Endothelial cell of coronary artery (primary cell): ENCODE data around the gene TRIM9. TPM values are rescaled to one million over a fixed set of nuclear protein-coding genes. Genes with fewer than 3 reads are reported as not detected.

Experiments
- total RNA-seq: library from RNA; depleted of rRNA; stranded (reverse); fragments of >200 nt; gene quantifications from 2 replicates; pipeline ENCODE4 v1.2.3, GENCODE V29; 2014

The TRIM9 gene
- total RNA-seq = under 0.01 TPM in 1 of 2 replicates, not detected in the other

DNA sequence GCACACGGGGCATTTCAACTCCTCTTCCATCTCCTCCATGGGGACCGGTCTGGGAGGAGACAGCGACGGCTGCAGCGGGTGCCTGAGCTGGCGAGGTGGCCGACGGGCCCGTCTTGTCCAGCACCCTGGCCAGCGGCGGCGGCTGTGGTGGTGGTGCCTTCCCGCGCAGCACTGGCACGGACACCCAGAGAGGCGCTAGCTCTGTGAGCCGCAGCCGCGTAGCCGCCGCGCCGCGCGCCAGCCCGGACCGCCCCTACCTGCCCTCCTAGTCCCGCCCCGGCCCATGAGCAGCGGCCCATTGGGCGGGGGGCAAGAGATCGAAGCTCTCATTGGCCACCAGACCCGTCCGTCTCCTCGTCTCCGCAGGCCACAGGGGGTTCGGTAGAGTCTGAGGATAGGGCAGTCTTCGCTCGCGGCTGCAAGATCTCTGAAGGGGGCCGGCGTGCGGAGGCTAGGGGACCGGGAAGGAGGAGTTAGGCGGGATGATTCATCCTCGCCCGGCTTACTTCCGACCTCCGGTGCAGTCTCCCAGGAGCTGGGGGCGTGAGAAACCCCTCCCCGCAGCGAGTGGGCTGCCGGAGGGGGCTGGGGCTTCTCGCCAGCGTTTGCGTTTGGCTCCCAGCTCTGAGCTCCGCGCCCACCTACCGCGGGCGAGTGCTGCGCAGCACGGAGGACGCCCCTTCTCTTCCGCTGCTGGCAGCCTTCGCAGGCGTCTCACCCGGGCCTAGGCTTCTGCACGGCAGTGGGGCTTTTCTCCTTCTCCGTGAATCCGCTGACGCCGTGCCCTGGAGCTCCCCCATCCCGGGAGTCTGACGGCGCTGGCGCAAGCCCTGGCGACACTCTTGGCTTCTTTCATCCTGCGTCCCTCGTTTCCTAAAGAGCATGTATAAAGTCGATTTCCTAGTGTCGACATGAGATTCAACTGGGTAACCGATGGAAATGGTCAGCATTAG, at the start of gene TRIM9:
Gene TRIM9, minus strand, starts transcription at position 205 of the 953 bp plus-strand sequence. Its CDS starts 166 bp downstream, at position 39.

DNA sequence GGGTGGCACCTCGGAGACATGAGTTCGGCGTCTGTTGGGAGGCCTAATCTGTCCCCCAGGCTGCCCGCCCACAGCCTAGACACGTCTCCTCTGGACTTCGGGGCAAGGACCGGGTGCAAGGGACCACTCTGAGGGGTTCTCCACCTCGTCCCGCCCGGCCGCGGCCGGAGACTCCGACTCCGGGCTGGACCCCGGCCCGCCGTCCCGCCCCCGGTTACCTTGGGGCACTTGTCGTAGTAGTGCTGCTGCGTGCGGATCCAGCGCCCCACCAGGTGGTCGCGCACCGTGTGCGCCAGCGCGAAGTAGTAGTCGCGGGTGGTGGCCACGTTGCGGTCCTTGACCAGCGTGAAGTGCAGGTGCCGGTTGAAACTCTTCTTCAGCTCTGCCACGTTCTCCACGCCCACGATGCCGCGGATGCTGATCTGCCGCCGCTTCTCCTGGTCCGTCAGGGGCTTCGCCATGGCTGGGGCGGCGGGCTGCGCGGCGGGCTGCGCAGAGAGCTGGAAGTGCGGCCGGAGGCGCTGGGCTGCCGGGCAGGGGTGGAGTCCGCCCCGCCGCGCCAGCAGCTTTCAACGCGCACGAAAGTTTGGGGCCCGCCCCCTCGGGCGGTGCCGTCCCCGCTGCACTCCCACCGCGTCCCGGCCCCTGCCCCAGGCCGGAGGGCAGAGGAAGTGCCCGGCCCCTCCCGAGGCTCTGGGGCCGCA, 150.8 kb downstream of the TRIM9 start, which contains the start of gene PYGL:
Gene PYGL, minus strand, starts transcription at position 541 of the 704 bp plus-strand sequence. Its CDS starts 80 bp downstream, at position 461.

Other genes starting within 250 kb of the TRIM9 start
- gene ABHD12B, start 223.1 kb downstream of the TRIM9 start, total RNA-seq = not detected in 2 replicates
- gene PYGL, start 150.6 kb downstream of the TRIM9 start, total RNA-seq = 63.3 and 79.6 TPM in 2 replicates
- 42.4 and 42.7 TPM in 2 replicates for gene TMX1, start 145.1 kb upstream of the TRIM9 start, total RNA-seq